Glutamatergic neuron (in vitro differentiated cells): Measurements from ENCODE around the gene EYS. TPM values are rescaled to one million over a fixed set of nuclear protein-coding genes. Genes with fewer than 3 reads are reported as not detected.

Experiments used
- DNase-seq: peaks from one replicate; pipeline ENCODE4 v3.0.0; 2022
- H3K27ac Mint-ChIP-seq: one replicate; pipeline ENCODE4 v1.8.0; 2020; ENCODE audit warnings: mild to moderate bottlenecking, mixed read lengths, inconsistent platforms; ENCODE audit not compliant: unreplicated experiment
- H3K27me3 Mint-ChIP-seq: one replicate; pipeline ENCODE4 v1.8.0; 2020; ENCODE audit warnings: mild to moderate bottlenecking, moderate library complexity, mixed read lengths, inconsistent platforms; ENCODE audit not compliant: unreplicated experiment
- H3K36me3 Mint-ChIP-seq: one replicate; pipeline ENCODE4 v1.8.0; 2020; ENCODE audit warnings: mild to moderate bottlenecking, mixed read lengths, inconsistent platforms; ENCODE audit not compliant: unreplicated experiment
- H3K4me1 Mint-ChIP-seq: one replicate; pipeline ENCODE4 v1.8.0; 2020; ENCODE audit warnings: mild to moderate bottlenecking, low read depth, mixed read lengths, inconsistent platforms; ENCODE audit not compliant: unreplicated experiment
- H3K4me3 Mint-ChIP-seq: one replicate; pipeline ENCODE4 v1.8.0; 2020; ENCODE audit warnings: mild to moderate bottlenecking, mixed read lengths, inconsistent platforms; ENCODE audit not compliant: unreplicated experiment
- H3K9me3 Mint-ChIP-seq: one replicate; pipeline ENCODE4 v1.8.0; 2020; ENCODE audit warnings: mild to moderate bottlenecking, moderate library complexity, mixed read lengths, inconsistent platforms; ENCODE audit not compliant: unreplicated experiment
- CTCF ChIP-seq: fragments of 200-600 bp; sonication (generic); IDR thresholded peaks from one replicate; pipeline ENCODE4 v1.5.0; 2021; ENCODE audit not compliant: partially characterized antibody, unreplicated experiment
- total RNA-seq: library from RNA; stranded (reverse); fragmentation: NEBNext Ultra II Directional; extraction: Animal tissue kit (Norgen Biotek cat#: 25700); gene quantifications from one replicate; pipeline ENCODE4 v1.2.1, GENCODE V29; 2021; ENCODE audit not compliant: unreplicated experiment

The EYS gene
- total RNA-seq, 1 donor from 2014 or later: 13.2 TPM

GRCh38 chr6:65199121-65199520, 507.9 kb downstream of the EYS start:
- Mint-ChIP-seq H3K36me3 (no peaks in the 10 kb centered on the region), H3K9me3 (no peaks in the 10 kb centered on the region), H3K27me3 (no peaks in the 10 kb centered on the region), H3K4me3 (no peak overlapping the region), H3K27ac (no peak overlapping the region), H3K4me1 (no peaks in the 10 kb centered on the region)
- TF ChIP-seq CTCF: no peak
- DNase-seq: no peak

GRCh38 chr6:65191471-65191870, 515.6 kb downstream of the EYS start:
- Mint-ChIP-seq H3K36me3 (no peaks in the 10 kb centered on the region), H3K4me3 (no peak overlapping the region), H3K27me3 (no peaks in the 10 kb centered on the region), H3K4me1 (no peaks in the 10 kb centered on the region), H3K27ac (no peak overlapping the region), H3K9me3 (no peaks in the 10 kb centered on the region)
- TF ChIP-seq CTCF: no peak
- no peak for DNase-seq

GRCh38 chr6:65189236-65189881, 517.7 kb downstream of the EYS start:
- Mint-ChIP-seq H3K27me3 (no peaks in the 10 kb centered on the region), H3K4me1 (no peaks in the 10 kb centered on the region), H3K4me3 (no peak overlapping the region), H3K27ac (no peak overlapping the region), H3K9me3 (no peaks in the 10 kb centered on the region), H3K36me3 (no peaks in the 10 kb centered on the region)
- no peak for TF ChIP-seq CTCF
- no peak for DNase-seq

GRCh38 chr6:65186826-65187225, 520.2 kb downstream of the EYS start:
- no peak overlapping the region for H3K4me3 Mint-ChIP-seq

More at GRCh38 chr6:65186826-65187225, 520.2 kb downstream of the EYS start:
- no peak overlapping the region for H3K27ac Mint-ChIP-seq
- no peaks in the 10 kb centered on the region for H3K4me1 Mint-ChIP-seq
- no peaks in the 10 kb centered on the region for H3K9me3 Mint-ChIP-seq
- DNase-seq: no peak
- no peaks in the 10 kb centered on the region for H3K36me3 Mint-ChIP-seq
- no peaks in the 10 kb centered on the region for H3K27me3 Mint-ChIP-seq
- TF ChIP-seq CTCF: no peak
